Neural cell (in vitro differentiated cells): ENCODE data around the gene TMEM255B. TPM values are rescaled to one million over a fixed set of nuclear protein-coding genes. Genes with fewer than 3 reads are reported as not detected.

Experiments
- H2AFZ ChIP-seq: fragments of 200-600, 300-800 bp; sonication (generic), shearing (Covaris generic); 2 replicates; pipeline ENCODE4 v1.6.0; 2014; ENCODE audit warnings: low read depth, mild to moderate bottlenecking, antibody characterized with exemption, low read length, moderate library complexity
- H3F3A ChIP-seq: fragments of 200-600 bp; shearing (Covaris generic); 2 replicates; pipeline ENCODE4 v1.6.1; 2016; ENCODE audit warnings: mild to moderate bottlenecking, moderate library complexity, mixed read lengths, antibody characterized with exemption, low read length; ENCODE audit not compliant: insufficient read depth, poor library complexity, severe bottlenecking
- H3K27ac ChIP-seq: fragments of 200-600, 300-800 bp; sonication (generic), shearing (Covaris generic); 2 replicates; pipeline ENCODE4 v1.5.1; 2014; ENCODE audit warnings: mild to moderate bottlenecking, low read length, moderate library complexity
- H3K27me3 ChIP-seq: fragments of 300-800, 200-600 bp; sonication (generic), shearing (Covaris generic); 2 replicates; pipeline ENCODE4 v1.6.0; 2014; ENCODE audit warnings: mild to moderate bottlenecking, low read depth, low read length, moderate library complexity; ENCODE audit not compliant: insufficient read depth
- H3K36me3 ChIP-seq: fragments of 300-800, 200-600 bp; sonication (generic), shearing (Covaris generic); 2 replicates; pipeline ENCODE4 v1.5.1; 2014; ENCODE audit warnings: mild to moderate bottlenecking, antibody characterized with exemption, low read length, moderate library complexity; ENCODE audit not compliant: insufficient read depth
- H3K4me2 ChIP-seq: fragments of 300-800, 200-600 bp; sonication (generic), shearing (Covaris generic); 2 replicates; pipeline ENCODE4 v1.6.0; 2014; ENCODE audit warnings: mild to moderate bottlenecking, low read length
- H3K4me3 ChIP-seq: fragments of 300-800, 200-600 bp; sonication (generic), shearing (Covaris generic); 2 replicates; pipeline ENCODE4 v1.5.1; 2014; ENCODE audit warnings: mild to moderate bottlenecking, low read length, moderate library complexity
- H3K79me2 ChIP-seq: fragments of 200-600 bp; shearing (Covaris generic); replicated peaks from 2 replicates; pipeline ENCODE4 v1.6.0; 2014; ENCODE audit warnings: mild to moderate bottlenecking, low read length, moderate library complexity; ENCODE audit not compliant: insufficient read depth
- H3K9ac ChIP-seq: fragments of 300-800, 200-600 bp; sonication (generic), shearing (Covaris generic); 2 replicates; pipeline ENCODE4 v1.6.1; 2016; ENCODE audit warnings: mild to moderate bottlenecking, low read length, mixed read lengths
- H3K9me2 ChIP-seq: fragments of 200-600 bp; shearing (Covaris generic); 2 replicates; pipeline ENCODE4 v1.6.1; 2016; ENCODE audit warnings: mild to moderate bottlenecking, low read length, mixed read lengths; ENCODE audit not compliant: insufficient read depth
- H3K9me3 ChIP-seq: fragments of 200-600, 300-800 bp; sonication (generic), shearing (Covaris generic); 2 replicates; pipeline ENCODE4 v1.6.1; 2016; ENCODE audit warnings: mild to moderate bottlenecking, mixed run types, low read length, moderate library complexity, mixed read lengths
- H4K20me1 ChIP-seq: fragments of 200-600 bp; shearing (Covaris generic); 2 replicates; pipeline ENCODE4 v1.6.1; 2016; ENCODE audit warnings: mild to moderate bottlenecking, mixed run types; ENCODE audit not compliant: insufficient read depth
- EP300 ChIP-seq: fragments of 450-650 bp; conservative IDR thresholded peaks from 2 replicates; pipeline ENCODE4 v1.6.1; 2014; ENCODE audit warnings: antibody characterized with exemption, mild to moderate bottlenecking, moderate library complexity; ENCODE audit not compliant: poor library complexity, severe bottlenecking
- EZH2 ChIP-seq: fragments of 200-600, 300-800 bp; shearing (Covaris generic), sonication (generic); IDR thresholded peaks from 2 replicates; pipeline ENCODE4 v1.6.1; 2014; ENCODE audit warnings: antibody characterized with exemption, low read length, borderline replicate concordance, mild to moderate bottlenecking; ENCODE audit not compliant: insufficient read depth, poor library complexity, severe bottlenecking
- MXI1 ChIP-seq: fragments of 450-650 bp; conservative IDR thresholded peaks from 2 replicates; pipeline ENCODE4 v1.6.1; 2014; ENCODE audit warnings: antibody characterized with exemption, mild to moderate bottlenecking; ENCODE audit not compliant: poor library complexity, severe bottlenecking
- POLR2AphosphoS5 ChIP-seq: IDR thresholded peaks from 2 replicates; pipeline ENCODE4 v1.6.1; 2012
- RAD21 ChIP-seq: fragments of 450-650 bp; conservative IDR thresholded peaks from 2 replicates; pipeline ENCODE4 v1.6.1; 2014; ENCODE audit warnings: antibody characterized with exemption, mild to moderate bottlenecking, moderate library complexity
- SMC3 ChIP-seq: fragments of 450-650 bp; conservative IDR thresholded peaks from 2 replicates; pipeline ENCODE4 v1.6.1; 2014; ENCODE audit warnings: antibody characterized with exemption, mild to moderate bottlenecking, moderate library complexity; ENCODE audit not compliant: poor library complexity
- TAF1 ChIP-seq: IDR thresholded peaks from 2 replicates; pipeline ENCODE4 v1.6.1; 2012; ENCODE audit warnings: low read depth
- polyA plus RNA-seq: library from polyadenylated mRNA; depleted of rRNA; stranded (reverse); fragments of >200 nt; gene quantifications from 2 replicates; pipeline ENCODE4 v1.2.3, GENCODE V29; 2014
- TF ChIP-seq, protein P1 (sequence below): fragments of 450-650 bp; IDR thresholded peaks from 2 replicates; pipeline ENCODE4 v1.5.1; 2014; ENCODE audit warnings: antibody characterized with exemption, mild to moderate bottlenecking, moderate library complexity; ENCODE audit not compliant: poor library complexity, severe bottlenecking
- TF ChIP-seq, protein P2 (sequence below): IDR thresholded peaks from 2 replicates; pipeline ENCODE4 v1.6.1; 2012; ENCODE audit warnings: borderline replicate concordance

TMEM255B gene
- polyA plus RNA-seq, 1 donor from 2014 or later: not detected

GRCh38 chr13:113777311-113778260, 18.6 kb downstream of the TMEM255B start:
- Histone ChIP-seq H3K36me3 (no peaks in the 10 kb centered on the region), H3K27ac (no peak overlapping the region), H3K79me2 (no peaks in the 10 kb centered on the region), H3K27me3 (peaks cover 11% of the 10 kb centered on the region), H3K4me3 (no peak overlapping the region), H3K4me2 (no peak overlapping the region), H2AFZ (no peak overlapping the region), H3K9ac (no peak overlapping the region), H4K20me1 (no peaks in the 10 kb centered on the region), H3F3A (no peaks in the 10 kb centered on the region), H3K9me2 (no peaks in the 10 kb centered on the region), H3K9me3 (no peaks in the 10 kb centered on the region)
- TF ChIP-seq SMC3: no peak
- no peak for TF ChIP-seq POLR2AphosphoS5
- no peak for TF ChIP-seq TAF1
- no peak for TF ChIP-seq MXI1
- TF ChIP-seq, protein P1, sequence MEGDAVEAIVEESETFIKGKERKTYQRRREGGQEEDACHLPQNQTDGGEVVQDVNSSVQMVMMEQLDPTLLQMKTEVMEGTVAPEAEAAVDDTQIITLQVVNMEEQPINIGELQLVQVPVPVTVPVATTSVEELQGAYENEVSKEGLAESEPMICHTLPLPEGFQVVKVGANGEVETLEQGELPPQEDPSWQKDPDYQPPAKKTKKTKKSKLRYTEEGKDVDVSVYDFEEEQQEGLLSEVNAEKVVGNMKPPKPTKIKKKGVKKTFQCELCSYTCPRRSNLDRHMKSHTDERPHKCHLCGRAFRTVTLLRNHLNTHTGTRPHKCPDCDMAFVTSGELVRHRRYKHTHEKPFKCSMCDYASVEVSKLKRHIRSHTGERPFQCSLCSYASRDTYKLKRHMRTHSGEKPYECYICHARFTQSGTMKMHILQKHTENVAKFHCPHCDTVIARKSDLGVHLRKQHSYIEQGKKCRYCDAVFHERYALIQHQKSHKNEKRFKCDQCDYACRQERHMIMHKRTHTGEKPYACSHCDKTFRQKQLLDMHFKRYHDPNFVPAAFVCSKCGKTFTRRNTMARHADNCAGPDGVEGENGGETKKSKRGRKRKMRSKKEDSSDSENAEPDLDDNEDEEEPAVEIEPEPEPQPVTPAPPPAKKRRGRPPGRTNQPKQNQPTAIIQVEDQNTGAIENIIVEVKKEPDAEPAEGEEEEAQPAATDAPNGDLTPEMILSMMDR: no peak
- TF ChIP-seq EP300: no peak
- TF ChIP-seq, protein P2, sequence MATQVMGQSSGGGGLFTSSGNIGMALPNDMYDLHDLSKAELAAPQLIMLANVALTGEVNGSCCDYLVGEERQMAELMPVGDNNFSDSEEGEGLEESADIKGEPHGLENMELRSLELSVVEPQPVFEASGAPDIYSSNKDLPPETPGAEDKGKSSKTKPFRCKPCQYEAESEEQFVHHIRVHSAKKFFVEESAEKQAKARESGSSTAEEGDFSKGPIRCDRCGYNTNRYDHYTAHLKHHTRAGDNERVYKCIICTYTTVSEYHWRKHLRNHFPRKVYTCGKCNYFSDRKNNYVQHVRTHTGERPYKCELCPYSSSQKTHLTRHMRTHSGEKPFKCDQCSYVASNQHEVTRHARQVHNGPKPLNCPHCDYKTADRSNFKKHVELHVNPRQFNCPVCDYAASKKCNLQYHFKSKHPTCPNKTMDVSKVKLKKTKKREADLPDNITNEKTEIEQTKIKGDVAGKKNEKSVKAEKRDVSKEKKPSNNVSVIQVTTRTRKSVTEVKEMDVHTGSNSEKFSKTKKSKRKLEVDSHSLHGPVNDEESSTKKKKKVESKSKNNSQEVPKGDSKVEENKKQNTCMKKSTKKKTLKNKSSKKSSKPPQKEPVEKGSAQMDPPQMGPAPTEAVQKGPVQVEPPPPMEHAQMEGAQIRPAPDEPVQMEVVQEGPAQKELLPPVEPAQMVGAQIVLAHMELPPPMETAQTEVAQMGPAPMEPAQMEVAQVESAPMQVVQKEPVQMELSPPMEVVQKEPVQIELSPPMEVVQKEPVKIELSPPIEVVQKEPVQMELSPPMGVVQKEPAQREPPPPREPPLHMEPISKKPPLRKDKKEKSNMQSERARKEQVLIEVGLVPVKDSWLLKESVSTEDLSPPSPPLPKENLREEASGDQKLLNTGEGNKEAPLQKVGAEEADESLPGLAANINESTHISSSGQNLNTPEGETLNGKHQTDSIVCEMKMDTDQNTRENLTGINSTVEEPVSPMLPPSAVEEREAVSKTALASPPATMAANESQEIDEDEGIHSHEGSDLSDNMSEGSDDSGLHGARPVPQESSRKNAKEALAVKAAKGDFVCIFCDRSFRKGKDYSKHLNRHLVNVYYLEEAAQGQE: no peak
- no peak for TF ChIP-seq EZH2
- TF ChIP-seq RAD21: no peak

GRCh38 chr13:113781571-113781970, 22.5 kb downstream of the TMEM255B start:
- no peaks in the 10 kb centered on the region for H3K9me2 ChIP-seq
- H2AFZ ChIP-seq: no peak overlapping the region
- no peak overlapping the region for H3K9ac ChIP-seq
- TF ChIP-seq EP300 (no peak), EZH2 (no peak), TAF1 (no peak), MXI1 (no peak), RAD21 (no peak), SMC3 (no peak), POLR2AphosphoS5 (no peak)
- TF ChIP-seq, protein P2: no peak
- TF ChIP-seq, protein P1: no peak
- H3K27me3 ChIP-seq: peaks cover 11% of the 10 kb centered on the region
- no peaks in the 10 kb centered on the region for H3K9me3 ChIP-seq
- H3K36me3 ChIP-seq: no peaks in the 10 kb centered on the region
- no peaks in the 10 kb centered on the region for H3K79me2 ChIP-seq
- H4K20me1 ChIP-seq: no peaks in the 10 kb centered on the region
- no peak overlapping the region for H3K27ac ChIP-seq
- no peak overlapping the region for H3K4me3 ChIP-seq
- no peaks in the 10 kb centered on the region for H3F3A ChIP-seq
- no peak overlapping the region for H3K4me2 ChIP-seq
